OCI-LY7 (cell line): ENCODE measurements around the gene ZNF831. TPM values are rescaled to one million over a fixed set of nuclear protein-coding genes. Genes with fewer than 3 reads are reported as not detected.

ENCODE experiments used
- BruUV-seq: library from RNA; stranded (reverse); fragments of 400-500 nt; replicated peaks from 2 replicates; lab custom pipeline; 2021; lab: Mats Ljungman, UMichigan
- CTCF ChIA-PET: fragments of 300-600 bp; sonication (Branson Sonifier 250); formaldehyde crosslinking; loops from one replicate; lab custom pipeline; 2022; ENCODE audit warnings: antibody characterized with exemption; ENCODE audit not compliant: unreplicated experiment; lab: Charles Lee
- POLR2A ChIA-PET: fragments of 300-600 bp; sonication (Branson Sonifier 250); formaldehyde crosslinking; loops from one replicate; lab custom pipeline; 2022; ENCODE audit warnings: antibody characterized with exemption; lab: Charles Lee
- DNase-seq: peaks from one replicate; pipeline ENCODE4 v3.0.0-alpha.2; 2015; ENCODE audit warnings: low spot score
- H2AFZ ChIP-seq: fragments of 200-600 bp; sonication (generic), shearing (Covaris generic); 2 replicates; pipeline ENCODE4 v1.6.1; 2014; ENCODE audit warnings: mild to moderate bottlenecking, antibody characterized with exemption, low read length, moderate library complexity
- H3K27ac ChIP-seq: fragments of 200-600 bp; sonication (generic); 2 replicates; pipeline ENCODE4 v1.5.1; 2014; ENCODE audit warnings: mixed run types, low read depth, mild to moderate bottlenecking, moderate library complexity, low read length, inconsistent platforms; ENCODE audit not compliant: poor library complexity, severe bottlenecking
- H3K36me3 ChIP-seq: fragments of 200-600 bp; sonication (generic); 2 replicates; pipeline ENCODE4 v1.6.1; 2014; ENCODE audit warnings: mild to moderate bottlenecking, antibody characterized with exemption, low read length, moderate library complexity, mixed read lengths; ENCODE audit not compliant: insufficient read depth
- H3K4me1 ChIP-seq: fragments of 200-600 bp; sonication (generic); 2 replicates; pipeline ENCODE4 v1.5.1; 2014; ENCODE audit warnings: mild to moderate bottlenecking, low read length; ENCODE audit not compliant: insufficient read depth, poor library complexity, severe bottlenecking
- H3K4me2 ChIP-seq: fragments of 200-600 bp; sonication (generic); 2 replicates; pipeline ENCODE4 v1.6.1; 2014; ENCODE audit warnings: mild to moderate bottlenecking, low read length
- H3K4me3 ChIP-seq: fragments of 200-600 bp; sonication (generic); 2 replicates; pipeline ENCODE4 v1.5.1; 2014; ENCODE audit warnings: mild to moderate bottlenecking, low read depth, low read length; ENCODE audit not compliant: poor library complexity, severe bottlenecking
- H3K79me2 ChIP-seq: fragments of 200-600 bp; sonication (generic); 2 replicates; pipeline ENCODE4 v1.6.1; 2016; ENCODE audit warnings: low read depth, mild to moderate bottlenecking, low read length, moderate library complexity, mixed read lengths; ENCODE audit not compliant: insufficient read depth
- H3K9me2 ChIP-seq: fragments of 200-600 bp; sonication (generic); 2 replicates; pipeline ENCODE4 v1.6.1; 2016; ENCODE audit warnings: mild to moderate bottlenecking, low read length, mixed read lengths; ENCODE audit not compliant: insufficient read depth
- H3K9me3 ChIP-seq: fragments of 200-600 bp; sonication (generic); 2 replicates; pipeline ENCODE4 v1.6.1; 2014; ENCODE audit warnings: mild to moderate bottlenecking, mixed run types, low read length, mixed read lengths
- H4K20me1 ChIP-seq: fragments of 200-600 bp; sonication (generic); 2 replicates; pipeline ENCODE4 v1.6.1; 2014; ENCODE audit warnings: mild to moderate bottlenecking, antibody characterized with exemption, low read length, moderate library complexity, mixed read lengths; ENCODE audit not compliant: insufficient read depth
- CTCF ChIP-seq: fragments of 200-600 bp; sonication (generic); conservative IDR thresholded peaks from 2 replicates; pipeline ENCODE4 v1.5.1; 2014; ENCODE audit warnings: mild to moderate bottlenecking, antibody characterized with exemption, low read length, moderate library complexity, mixed read lengths
- EZH2phosphoT487 ChIP-seq: fragments of 200-600 bp; sonication (generic); IDR thresholded peaks from 2 replicates; pipeline ENCODE4 v1.6.1; 2018; ENCODE audit warnings: low read depth, borderline replicate concordance, mild to moderate bottlenecking, mixed run types, antibody characterized with exemption, low read length, moderate library complexity, mixed read lengths
- intact Hi-C: fragments of 100-400 bp; cut with micrococcal nuclease; formaldehyde crosslinking; loops from one replicate; pipeline ENCODE4 v1.10.0; 2022; ENCODE audit not compliant: unreplicated experiment
- total RNA-seq, 2 experiments: library from RNA; depleted of rRNA in 1 of 2; stranded (reverse); fragments of >200 nt in 1 of 2; shearing (Covaris generic) in 1 of 2; gene quantifications; 2 replicates each; pipeline ENCODE4 v1.2.3, GENCODE V29; 2014 to 2022

ZNF831 gene
- total RNA-seq, 2 experiments from 2014 or later = 5.9 to 6.3 TPM

GRCh38 chr20:59305908-59306655 is 142.5 kb downstream of the ZNF831 start:
- no peaks in the 10 kb centered on the region for H3K9me3 ChIP-seq
- no peaks in the 10 kb centered on the region for H4K20me1 ChIP-seq
- POLR2A ChIA-PET = no interaction called here
- no peaks in the 10 kb centered on the region for H3K9me2 ChIP-seq
- H2AFZ ChIP-seq = no peak overlapping the region
- no peak for DNase-seq
- TF ChIP-seq CTCF (no peak), EZH2phosphoT487 (no peak)
- H3K27ac ChIP-seq = no peak overlapping the region
- H3K4me2 ChIP-seq = no peak overlapping the region
- H3K36me3 ChIP-seq = no peaks in the 10 kb centered on the region
- no peaks in the 10 kb centered on the region for H3K4me1 ChIP-seq
- intact Hi-C loops = no loop called here
- no TSS peak for BruUV-seq
- H3K4me3 ChIP-seq = no peak overlapping the region
- H3K79me2 ChIP-seq = no peaks in the 10 kb centered on the region
- CTCF ChIA-PET = no interaction called here

- no TSS peak for BruUV-seq
- CTCF ChIA-PET = no interaction called here
These were observed 143.6 kb downstream of the ZNF831 start for GRCh38 chr20:59307270-59307669.

More at GRCh38 chr20:59307270-59307669, 143.6 kb downstream of the ZNF831 start:
- no peak for DNase-seq
- H3K4me2 ChIP-seq = no peak overlapping the region
- H3K9me3 ChIP-seq = no peaks in the 10 kb centered on the region
- no peaks in the 10 kb centered on the region for H4K20me1 ChIP-seq
- H3K4me1 ChIP-seq = no peaks in the 10 kb centered on the region
- no peaks in the 10 kb centered on the region for H3K36me3 ChIP-seq
- no peaks in the 10 kb centered on the region for H3K79me2 ChIP-seq
- TF ChIP-seq CTCF (no peak), EZH2phosphoT487 (no peak)
- intact Hi-C loops = no loop called here
- POLR2A ChIA-PET = no interaction called here
- no peak overlapping the region for H2AFZ ChIP-seq
- H3K4me3 ChIP-seq = no peak overlapping the region
- H3K9me2 ChIP-seq = no peaks in the 10 kb centered on the region
- no peak overlapping the region for H3K27ac ChIP-seq

Other genes starting within 250 kb of the ZNF831 start
- gene NELFCD, start 182.6 kb upstream of the ZNF831 start, total RNA-seq (2014; rRNA removed; shearing (Covaris generic)) = 83.4 and 90.7 TPM in 2 replicates
- gene NELFCD, start 182.6 kb upstream of the ZNF831 start, total RNA-seq (2022) = 143 and 155 TPM in 2 replicates
- 47.2 and 50.5 TPM in 2 replicates for gene CTSZ, start 156.6 kb upstream of the ZNF831 start, total RNA-seq (2014; rRNA removed; shearing (Covaris generic))
- 81.5 and 114 TPM in 2 replicates for gene CTSZ, start 156.6 kb upstream of the ZNF831 start, total RNA-seq (2022)
- gene TUBB1, start 144.4 kb upstream of the ZNF831 start, total RNA-seq (2014; rRNA removed; shearing (Covaris generic)) = not detected in 2 replicates
- 0.11 and 0.13 TPM in 2 replicates for gene TUBB1, start 144.4 kb upstream of the ZNF831 start, total RNA-seq (2022)
- gene ATP5F1E, start 131.5 kb upstream of the ZNF831 start, total RNA-seq (2014; rRNA removed; shearing (Covaris generic)) = 36.7 and 42.4 TPM in 2 replicates
- 65.4 and 67.2 TPM in 2 replicates for gene ATP5F1E, start 131.5 kb upstream of the ZNF831 start, total RNA-seq (2022)
- gene PRELID3B, start 121.0 kb upstream of the ZNF831 start, total RNA-seq (2014; rRNA removed; shearing (Covaris generic)) = 77.2 and 99.4 TPM in 2 replicates
- gene PRELID3B, start 121.0 kb upstream of the ZNF831 start, total RNA-seq (2022) = 119 and 122 TPM in 2 replicates
- not detected in 2 replicates for gene EDN3, start 136.8 kb downstream of the ZNF831 start, total RNA-seq (2014; rRNA removed; shearing (Covaris generic))
- gene EDN3, start 136.8 kb downstream of the ZNF831 start, total RNA-seq (2022) = 0.15 TPM in 1 of 2 replicates, not detected in the other